ENCODE data around the gene MAP6. TPM values are rescaled to one million over a fixed set of nuclear protein-coding genes. Genes with fewer than 3 reads are reported as not detected.

The MAP6 gene
- total RNA-seq, 2 donors from 2014 or later, result 0.12 to 0.18 TPM

DNA sequence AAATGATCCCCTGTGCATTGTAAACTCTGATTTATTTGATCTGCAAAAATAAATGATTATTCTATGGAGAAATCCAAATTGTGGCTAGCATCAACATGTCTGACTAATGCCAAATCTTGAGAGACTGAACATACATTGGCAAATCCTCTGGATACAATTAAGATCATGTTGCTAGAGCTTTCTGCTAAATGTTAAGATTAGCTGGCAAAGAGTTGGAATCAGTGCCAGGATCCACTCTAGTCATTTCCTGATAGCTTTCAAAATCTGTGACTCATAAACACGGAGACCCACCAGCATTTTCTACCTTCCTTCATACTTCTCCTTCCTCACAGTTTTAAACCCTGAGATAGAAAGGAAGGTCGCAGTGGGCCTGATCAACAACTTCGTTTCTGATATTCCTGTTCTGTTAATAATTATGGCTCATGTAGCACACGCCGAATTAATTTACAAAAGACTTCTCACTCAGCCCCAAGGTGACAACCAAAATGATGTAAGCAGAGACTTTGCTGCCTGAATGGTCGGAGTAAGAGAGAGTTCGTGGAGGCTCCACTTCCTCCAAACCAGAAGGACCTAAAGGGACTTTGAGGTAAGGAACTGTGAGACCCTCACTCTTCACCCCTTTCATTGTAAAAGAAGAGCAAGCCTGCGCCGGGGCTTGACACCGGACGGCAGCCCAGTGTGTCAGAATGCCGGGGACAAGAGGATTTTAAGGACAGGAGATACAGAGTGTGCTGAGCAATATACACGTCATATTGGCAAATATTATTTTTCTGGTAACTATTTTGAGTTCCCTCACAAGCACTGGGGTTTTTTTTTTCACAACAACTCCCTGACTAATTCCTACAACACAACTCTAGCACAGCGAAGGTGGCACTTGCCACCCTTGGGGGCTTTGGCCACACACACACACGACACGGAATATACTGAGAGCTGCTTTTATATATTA lies 64.8 kb downstream of the MAP6 start:
- ATAC-seq, result no peak
- DNase-seq, result no peak
- H3K4me3 Mint-ChIP-seq, result no peak overlapping the region
- peaks cover 64% of the 10 kb centered on the region for H3K27me3 Mint-ChIP-seq
- no peaks in the 10 kb centered on the region for H3K9me3 ChIP-seq (ENCODE audit: control insufficient read depth, low read length, poor library complexity, severe bottlenecking)
- peaks cover 2% of the 10 kb centered on the region for H3K4me1 Mint-ChIP-seq
- H3K27ac Mint-ChIP-seq, result no peak overlapping the region
- no peaks in the 10 kb centered on the region for H3K36me3 Mint-ChIP-seq (ENCODE audit: low read depth)

DNA sequence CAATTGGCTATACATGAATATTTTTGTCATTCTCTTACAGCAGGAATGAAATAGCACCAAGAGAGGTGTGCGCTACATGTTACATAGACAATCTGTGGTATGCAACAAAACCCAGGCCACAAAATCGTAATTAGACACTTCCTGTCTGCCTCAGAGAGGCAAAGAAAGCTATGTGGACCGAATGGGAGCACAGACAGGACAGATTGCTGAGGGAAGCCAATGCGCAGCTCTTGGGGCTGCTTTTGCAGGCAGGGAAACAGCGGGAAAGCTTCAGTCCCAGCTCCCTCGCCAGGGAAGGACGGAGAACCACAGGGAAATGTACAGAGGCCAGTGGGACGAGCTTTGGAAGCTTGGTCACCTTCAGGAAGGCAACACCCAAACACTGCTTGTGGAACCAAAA lies 65.9 kb downstream of the MAP6 start:
- no peaks in the 10 kb centered on the region for H3K36me3 Mint-ChIP-seq (ENCODE audit: low read depth)
- H3K9me3 ChIP-seq (ENCODE audit: control insufficient read depth, low read length, poor library complexity, severe bottlenecking), result no peaks in the 10 kb centered on the region
- peaks cover 2% of the 10 kb centered on the region for H3K4me1 Mint-ChIP-seq
- no peak for ATAC-seq
- DNase-seq, result no peak
- peaks cover 68% of the 10 kb centered on the region for H3K27me3 Mint-ChIP-seq
- peak overlapping the region; percentile 37 for H3K4me3 Mint-ChIP-seq
- no peak overlapping the region for H3K27ac Mint-ChIP-seq

DNA sequence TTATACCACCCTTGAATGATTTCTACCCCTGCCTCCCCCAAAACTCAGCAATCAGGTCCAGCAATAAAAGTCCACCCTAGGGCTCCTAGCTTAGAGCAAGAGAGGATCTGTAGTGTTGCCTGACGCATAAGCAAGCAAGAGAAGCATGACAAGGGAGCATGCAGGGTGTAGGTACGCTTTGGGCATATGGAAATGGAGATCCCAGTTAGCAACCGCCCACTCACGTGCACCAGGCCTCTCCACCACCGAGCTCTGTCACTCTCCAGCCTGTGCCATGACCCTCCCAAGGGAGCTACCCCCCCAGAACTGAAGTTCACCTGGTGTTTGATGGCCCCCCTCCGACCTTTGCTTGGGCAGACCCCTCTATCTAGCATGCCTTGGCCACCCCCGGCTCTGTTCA lies 67.3 kb downstream of the MAP6 start:
- DNase-seq (no peak), ATAC-seq (no peak)
- Mint-ChIP-seq H3K36me3 (ENCODE audit: low read depth) (no peaks in the 10 kb centered on the region), H3K4me1 (peaks cover 2% of the 10 kb centered on the region), H3K27me3 (peaks cover 63% of the 10 kb centered on the region), H3K27ac (no peak overlapping the region), H3K4me3 (no peak overlapping the region)
- no peaks in the 10 kb centered on the region for H3K9me3 ChIP-seq (ENCODE audit: control insufficient read depth, low read length, poor library complexity, severe bottlenecking)

DNA sequence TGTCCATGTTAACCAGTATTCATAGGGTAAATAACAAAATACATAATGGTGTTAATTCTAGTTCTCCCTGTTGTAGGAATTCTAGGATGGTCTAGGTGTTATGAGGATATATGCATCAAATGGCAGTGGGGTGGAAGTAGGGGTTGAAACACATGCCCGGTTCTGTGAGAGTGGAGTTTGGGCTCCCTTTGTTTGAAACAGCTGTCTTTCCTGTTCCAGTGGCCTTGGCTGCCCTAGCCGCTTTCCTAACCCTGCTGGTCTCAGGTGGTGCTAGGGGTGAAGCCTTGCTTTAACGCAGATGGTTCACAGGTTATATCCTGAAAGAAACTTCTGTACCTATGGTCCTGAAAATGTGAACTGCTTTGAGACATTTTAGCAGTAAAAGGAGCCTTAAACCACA lies 68.5 kb downstream of the MAP6 start:
- Mint-ChIP-seq H3K27ac (no peak overlapping the region), H3K4me3 (no peak overlapping the region), H3K27me3 (peaks cover 64% of the 10 kb centered on the region), H3K36me3 (ENCODE audit: low read depth) (peaks cover 2% of the 10 kb centered on the region), H3K4me1 (peaks cover 9% of the 10 kb centered on the region)
- no peak for ATAC-seq
- no peaks in the 10 kb centered on the region for H3K9me3 ChIP-seq (ENCODE audit: control insufficient read depth, low read length, poor library complexity, severe bottlenecking)
- DNase-seq, result no peak

DNA sequence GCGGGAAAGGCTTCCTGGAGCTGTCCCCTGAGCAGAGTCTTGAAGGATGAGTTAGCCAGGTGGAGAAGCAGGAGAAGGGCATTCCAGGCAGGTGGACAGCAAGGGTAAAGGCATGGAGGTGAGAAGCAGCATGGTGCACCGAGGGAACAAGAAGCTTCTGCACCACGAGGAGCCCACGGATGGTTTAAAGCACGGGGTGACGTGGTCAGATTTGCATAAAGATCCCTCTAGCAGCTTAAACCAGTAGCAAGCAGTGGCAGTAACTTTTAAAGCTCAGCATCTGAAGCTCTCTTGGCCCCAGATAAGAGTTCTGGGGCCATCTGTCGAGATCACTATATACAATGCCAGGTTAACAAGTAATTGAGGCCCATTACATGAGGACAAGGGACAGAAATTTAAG lies 69.9 kb downstream of the MAP6 start:
- ATAC-seq (no peak), DNase-seq (no peak)
- H3K27ac Mint-ChIP-seq, result no peak overlapping the region
- no peaks in the 10 kb centered on the region for H3K9me3 ChIP-seq (ENCODE audit: control insufficient read depth, low read length, poor library complexity, severe bottlenecking)
- peaks cover 11% of the 10 kb centered on the region for H3K4me1 Mint-ChIP-seq
- H3K36me3 Mint-ChIP-seq (ENCODE audit: low read depth), result peaks cover 2% of the 10 kb centered on the region
- no peak overlapping the region for H3K4me3 Mint-ChIP-seq
- H3K27me3 Mint-ChIP-seq, result peaks cover 54% of the 10 kb centered on the region

DNA sequence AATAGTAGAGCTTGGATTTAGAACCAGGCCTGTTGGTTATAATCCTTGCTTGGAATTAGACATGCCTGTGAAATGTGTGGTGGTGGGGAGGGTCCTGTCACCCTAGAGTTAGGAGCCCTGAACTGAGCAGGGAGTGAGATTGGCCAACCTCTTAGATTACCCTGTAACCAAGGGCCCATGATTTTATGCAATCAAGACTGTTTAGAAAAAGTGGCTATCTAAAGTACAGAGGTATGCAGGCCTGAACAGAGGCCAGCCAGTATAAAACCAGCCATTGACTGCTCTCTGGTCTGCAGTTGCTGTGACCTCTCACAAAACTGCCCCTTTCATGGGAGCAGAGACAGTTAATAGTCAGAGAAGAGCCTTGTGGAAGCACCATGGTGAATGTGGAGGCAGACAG lies 70.6 kb downstream of the MAP6 start:
- H3K27ac Mint-ChIP-seq, result no peak overlapping the region
- no peak for ATAC-seq
- H3K4me3 Mint-ChIP-seq, result no peak overlapping the region
- no peak for DNase-seq
- peaks cover 12% of the 10 kb centered on the region for H3K4me1 Mint-ChIP-seq
- no peaks in the 10 kb centered on the region for H3K9me3 ChIP-seq (ENCODE audit: control insufficient read depth, low read length, poor library complexity, severe bottlenecking)
- H3K27me3 Mint-ChIP-seq, result peaks cover 52% of the 10 kb centered on the region
- peaks cover 2% of the 10 kb centered on the region for H3K36me3 Mint-ChIP-seq (ENCODE audit: low read depth)

DNA sequence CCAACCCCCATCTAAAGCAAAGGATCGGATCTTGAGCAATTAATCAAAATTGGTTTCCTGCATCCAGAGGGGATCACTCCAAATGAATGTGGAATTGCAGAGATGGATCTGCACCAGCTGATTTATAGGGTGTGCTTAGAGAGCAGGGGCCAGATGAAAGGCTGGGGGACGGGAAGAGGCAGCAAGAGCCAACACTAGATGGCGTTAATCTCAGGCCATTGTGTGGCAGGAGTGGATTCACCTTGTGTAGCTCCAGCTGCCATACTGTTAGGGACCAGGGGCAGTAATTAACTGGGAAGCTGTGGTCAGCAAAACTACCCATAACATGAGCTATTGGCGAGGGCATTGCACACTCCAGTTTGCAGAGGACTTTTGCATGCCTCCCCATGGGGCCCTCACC lies 71.2 kb downstream of the MAP6 start:
- Mint-ChIP-seq H3K27me3 (peaks cover 51% of the 10 kb centered on the region), H3K4me3 (no peak overlapping the region), H3K27ac (no peak overlapping the region), H3K36me3 (ENCODE audit: low read depth) (peaks cover 2% of the 10 kb centered on the region), H3K4me1 (peaks cover 17% of the 10 kb centered on the region)
- no peaks in the 10 kb centered on the region for H3K9me3 ChIP-seq (ENCODE audit: control insufficient read depth, low read length, poor library complexity, severe bottlenecking)
- ATAC-seq, result no peak
- no peak for DNase-seq

DNA sequence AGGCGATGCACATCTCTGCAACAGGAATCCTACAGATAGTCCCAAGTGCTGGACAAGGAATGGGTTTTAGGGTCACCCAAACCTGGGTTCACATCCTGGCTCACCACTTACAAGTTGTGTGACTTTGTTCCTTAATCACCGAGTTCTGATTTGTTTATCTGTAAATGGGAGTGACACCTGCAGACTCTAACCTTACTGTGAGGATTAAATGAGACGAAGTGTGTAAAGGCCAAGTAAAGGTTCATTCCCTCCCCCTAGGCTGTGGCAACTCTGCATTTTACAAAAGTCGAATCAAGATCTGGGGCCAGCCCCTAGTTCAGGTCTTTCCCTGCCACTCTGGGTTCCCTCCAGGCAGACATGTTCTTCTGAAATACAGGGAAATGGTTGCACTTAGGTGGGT lies 71.9 kb downstream of the MAP6 start:
- ATAC-seq (no peak), DNase-seq (no peak)
- H3K27me3 Mint-ChIP-seq, result peaks cover 44% of the 10 kb centered on the region
- H3K9me3 ChIP-seq (ENCODE audit: control insufficient read depth, low read length, poor library complexity, severe bottlenecking), result no peaks in the 10 kb centered on the region
- peaks cover 2% of the 10 kb centered on the region for H3K36me3 Mint-ChIP-seq (ENCODE audit: low read depth)
- H3K27ac Mint-ChIP-seq, result no peak overlapping the region
- H3K4me3 Mint-ChIP-seq, result no peak overlapping the region
- H3K4me1 Mint-ChIP-seq, result peaks cover 24% of the 10 kb centered on the region

DNA sequence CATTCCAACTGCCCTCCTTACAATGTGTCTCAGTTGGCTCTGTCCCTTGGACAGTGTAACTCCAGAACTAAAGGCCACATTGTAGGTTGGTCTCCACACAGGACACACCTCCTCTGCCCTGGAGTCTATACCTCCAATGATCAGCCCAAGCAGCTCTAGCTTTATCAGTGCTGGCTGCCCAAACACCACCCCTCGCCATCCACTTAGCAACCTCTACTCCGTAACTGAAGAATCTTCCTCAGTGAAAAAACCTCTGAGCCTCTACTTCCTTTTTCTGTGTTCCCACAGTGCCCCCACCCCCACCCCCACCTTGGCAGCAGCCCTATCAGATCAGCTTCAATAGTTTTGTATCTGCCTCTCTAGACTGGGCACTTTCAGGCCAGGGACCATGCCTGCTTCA lies 73.4 kb downstream of the MAP6 start:
- no peaks in the 10 kb centered on the region for H3K9me3 ChIP-seq (ENCODE audit: control insufficient read depth, low read length, poor library complexity, severe bottlenecking)
- no peak for DNase-seq
- H3K27ac Mint-ChIP-seq, result peak overlapping the region; percentile 51
- no peak for ATAC-seq
- no peak overlapping the region for H3K4me3 Mint-ChIP-seq
- H3K4me1 Mint-ChIP-seq, result peaks cover 25% of the 10 kb centered on the region
- H3K27me3 Mint-ChIP-seq, result peaks cover 33% of the 10 kb centered on the region
- H3K36me3 Mint-ChIP-seq (ENCODE audit: low read depth), result peaks cover 2% of the 10 kb centered on the region

DNA sequence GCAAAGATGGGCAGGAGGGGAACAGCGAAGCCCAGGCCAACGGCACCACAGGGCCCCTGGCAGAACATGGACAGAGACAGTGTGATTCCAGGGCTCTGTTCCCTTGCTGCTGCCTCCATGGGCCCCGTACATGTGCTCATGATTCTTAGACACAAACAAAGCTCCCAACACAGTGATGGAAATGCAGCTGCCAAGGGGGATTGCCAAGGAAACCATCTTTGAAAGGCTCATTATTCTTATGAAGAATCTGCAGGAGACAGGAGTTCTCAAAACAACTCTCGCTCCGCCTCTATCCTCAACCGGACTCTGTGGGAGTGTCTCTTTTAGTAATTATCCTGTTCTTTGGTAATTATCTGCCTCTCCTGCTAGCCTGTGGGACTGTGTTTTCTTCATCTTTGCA lies 74.6 kb downstream of the MAP6 start:
- DNase-seq, result no peak
- peaks cover 2% of the 10 kb centered on the region for H3K36me3 Mint-ChIP-seq (ENCODE audit: low read depth)
- H3K4me1 Mint-ChIP-seq, result peaks cover 25% of the 10 kb centered on the region
- peaks cover 33% of the 10 kb centered on the region for H3K27me3 Mint-ChIP-seq
- ATAC-seq, result no peak
- H3K27ac Mint-ChIP-seq, result peak overlapping the region; percentile 78
- H3K4me3 Mint-ChIP-seq, result no peak overlapping the region
- no peaks in the 10 kb centered on the region for H3K9me3 ChIP-seq (ENCODE audit: control insufficient read depth, low read length, poor library complexity, severe bottlenecking)

DNA sequence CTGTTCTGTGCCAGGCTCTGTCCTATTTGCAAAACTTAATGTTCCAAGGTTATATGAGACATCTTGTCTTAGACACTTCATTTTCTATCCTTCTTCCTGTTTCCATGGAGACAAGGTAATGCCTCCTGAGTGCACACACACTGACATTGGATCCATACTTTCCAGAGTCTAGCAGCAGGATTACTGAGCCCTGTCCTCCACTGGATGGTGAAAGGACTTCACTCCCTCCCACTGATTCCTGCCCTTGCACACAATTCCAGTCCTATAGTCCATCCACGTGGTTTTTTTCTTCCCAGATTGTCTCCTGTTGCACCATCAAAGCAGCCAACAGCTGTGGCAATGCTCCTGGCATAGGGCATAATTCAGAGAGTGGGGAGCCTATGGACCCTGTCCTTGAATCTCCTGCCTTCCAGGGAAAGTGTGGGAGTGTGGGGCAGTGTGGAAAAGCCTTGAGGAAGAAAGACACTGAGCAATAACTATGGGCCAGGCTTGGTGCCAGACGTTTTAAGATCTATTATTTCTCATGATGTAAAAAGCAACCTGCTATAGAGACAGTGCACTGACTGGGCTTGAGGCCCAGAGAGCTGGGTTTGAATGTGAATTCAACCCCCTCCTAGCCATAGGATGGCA lies 75.4 kb downstream of the MAP6 start:
- no peak for DNase-seq
- H3K4me1 Mint-ChIP-seq, result peaks cover 25% of the 10 kb centered on the region
- H3K36me3 Mint-ChIP-seq (ENCODE audit: low read depth), result peaks cover 2% of the 10 kb centered on the region
- H3K27me3 Mint-ChIP-seq, result peaks cover 28% of the 10 kb centered on the region
- H3K27ac Mint-ChIP-seq, result peak overlapping the region; percentile 78
- no peak for ATAC-seq
- H3K9me3 ChIP-seq (ENCODE audit: control insufficient read depth, low read length, poor library complexity, severe bottlenecking), result no peaks in the 10 kb centered on the region
- peak overlapping the region; percentile 49 for H3K4me3 Mint-ChIP-seq

DNA sequence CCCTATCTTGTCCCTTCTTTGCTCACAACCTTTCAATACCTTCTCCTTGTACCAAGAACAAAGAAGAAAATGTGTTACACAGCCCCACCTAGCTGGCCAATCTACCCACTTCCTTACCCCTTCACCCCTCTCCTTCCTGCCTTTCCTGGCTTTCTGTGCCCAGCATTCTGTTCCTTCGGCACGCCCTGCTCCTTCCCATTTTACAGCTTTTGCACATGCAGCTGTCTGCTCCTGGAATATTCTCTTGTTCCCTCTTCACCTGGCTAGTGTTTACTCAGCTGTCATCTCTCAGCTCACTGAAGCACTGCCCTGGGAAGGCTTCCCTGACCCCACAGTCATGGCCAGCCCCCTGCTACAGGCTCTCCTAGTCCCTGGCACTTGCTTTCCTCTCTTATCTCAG lies 76.1 kb downstream of the MAP6 start:
- H3K4me3 Mint-ChIP-seq, result no peak overlapping the region
- peaks cover 2% of the 10 kb centered on the region for H3K36me3 Mint-ChIP-seq (ENCODE audit: low read depth)
- H3K27me3 Mint-ChIP-seq, result peaks cover 27% of the 10 kb centered on the region
- peaks cover 25% of the 10 kb centered on the region for H3K4me1 Mint-ChIP-seq
- DNase-seq (no peak), ATAC-seq (no peak)
- H3K9me3 ChIP-seq (ENCODE audit: control insufficient read depth, low read length, poor library complexity, severe bottlenecking), result no peaks in the 10 kb centered on the region
- H3K27ac Mint-ChIP-seq, result peak overlapping the region; percentile 78

DNA sequence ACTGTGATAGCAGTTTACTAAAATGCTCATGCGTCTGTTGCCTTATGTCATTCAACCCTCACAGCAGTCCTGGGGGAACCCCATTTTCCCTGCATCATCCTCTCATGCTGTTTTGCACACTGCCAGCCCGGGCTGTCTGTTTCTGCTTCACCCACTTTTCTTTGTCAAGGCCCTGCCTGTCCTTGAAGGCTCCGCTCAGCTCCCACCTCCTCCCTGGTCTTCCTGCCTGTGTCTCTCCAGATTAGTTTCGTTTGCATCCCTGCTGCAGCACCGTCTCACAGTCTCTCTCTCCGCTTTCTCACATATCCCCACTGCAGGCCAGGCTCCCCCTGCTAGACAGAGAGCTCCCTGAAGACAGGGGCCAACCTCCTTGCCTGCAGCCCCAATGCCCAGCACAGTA lies 76.9 kb downstream of the MAP6 start:
- Mint-ChIP-seq H3K36me3 (ENCODE audit: low read depth) (peaks cover 2% of the 10 kb centered on the region), H3K27me3 (peaks cover 27% of the 10 kb centered on the region), H3K27ac (no peak overlapping the region), H3K4me1 (peaks cover 25% of the 10 kb centered on the region), H3K4me3 (peak overlapping the region; percentile 77)
- H3K9me3 ChIP-seq (ENCODE audit: control insufficient read depth, low read length, poor library complexity, severe bottlenecking), result no peaks in the 10 kb centered on the region
- DNase-seq (no peak), ATAC-seq (no peak)

DNA sequence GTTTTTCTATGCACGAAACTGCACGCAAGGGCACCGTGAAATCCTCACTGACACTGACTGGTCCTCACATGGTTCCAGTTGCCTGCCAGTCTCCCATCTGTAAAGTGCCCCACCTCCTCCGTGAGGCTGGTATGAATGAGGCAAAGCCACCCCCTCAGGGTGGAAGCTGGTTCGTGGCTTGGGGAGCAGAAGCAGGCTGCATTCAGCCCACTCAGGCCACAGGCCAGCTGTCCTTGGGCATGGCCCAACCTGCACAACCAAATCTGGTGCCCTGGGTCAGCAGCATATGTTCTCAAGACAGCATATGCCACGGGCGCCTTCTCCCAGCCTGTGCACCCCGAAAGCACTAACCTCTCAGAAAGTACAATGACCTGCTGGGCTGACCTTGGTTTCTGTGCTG lies 77.5 kb downstream of the MAP6 start:
- DNase-seq, result no peak
- H3K9me3 ChIP-seq (ENCODE audit: control insufficient read depth, low read length, poor library complexity, severe bottlenecking), result no peaks in the 10 kb centered on the region
- peaks cover 2% of the 10 kb centered on the region for H3K36me3 Mint-ChIP-seq (ENCODE audit: low read depth)
- H3K27me3 Mint-ChIP-seq, result peaks cover 21% of the 10 kb centered on the region
- ATAC-seq, result no peak
- H3K4me3 Mint-ChIP-seq, result no peak overlapping the region
- H3K4me1 Mint-ChIP-seq, result peaks cover 25% of the 10 kb centered on the region
- H3K27ac Mint-ChIP-seq, result no peak overlapping the region
